IPS-18a (cell line): Measurements from ENCODE around the gene F11R.
"Not testable (repeated sequence)": the region's sequence is repeated elsewhere in the genome, so short reads cannot be mapped to it uniquely, and the experiment has no call there.

Source experiments
- H3K27ac ChIP-seq: one replicate; pipeline ENCODE4 v1.5.1; 2013; ENCODE audit warnings: low read length
- H3K27me3 ChIP-seq: one replicate; pipeline ENCODE4 v1.6.1; 2013; ENCODE audit warnings: mild to moderate bottlenecking, low read length; ENCODE audit not compliant: control insufficient read depth, insufficient read depth
- H3K36me3 ChIP-seq: one replicate; pipeline ENCODE4 v1.6.1; 2013; ENCODE audit warnings: low read depth, low read length; ENCODE audit not compliant: control insufficient read depth
- H3K4me1 ChIP-seq: one replicate; pipeline ENCODE4 v1.6.1; 2013; ENCODE audit warnings: low read depth, low read length; ENCODE audit not compliant: control insufficient read depth
- H3K4me3 ChIP-seq: one replicate; pipeline ENCODE4 v1.5.1; 2013; ENCODE audit warnings: low read length
- H3K9ac ChIP-seq: one replicate; pipeline ENCODE4 v1.6.1; 2013; ENCODE audit warnings: mild to moderate bottlenecking, low read length, moderate library complexity
- H3K9me3 ChIP-seq: one replicate; pipeline ENCODE4 v1.6.1; 2013; ENCODE audit warnings: low read depth, low read length; ENCODE audit not compliant: control insufficient read depth

The F11R gene

GRCh38 chr1:161020509-161021164 is at the start of gene F11R:
Gene F11R, minus strand, starts transcription at chr1:161021152. Its CDS starts 79 bp downstream, at chr1:161021073.
- H3K27ac ChIP-seq = peak within 1 kb of the TSS; percentile 96
- no peaks in the 10 kb centered on the region for H3K36me3 ChIP-seq

GRCh38 chr1:161069731-161070270 is 48.8 kb upstream of the F11R start, which contains the start of gene ARHGAP30:
Gene ARHGAP30, minus strand, starts transcription at chr1:161069891. Its CDS starts 267 bp downstream, at chr1:161069624.
- H3K9me3 ChIP-seq = no peaks in the 10 kb centered on the region
- H3K36me3 ChIP-seq = no peaks in the 10 kb centered on the region
- no peak within 1 kb of the TSS for H3K4me3 ChIP-seq
- H3K4me1 ChIP-seq = no peaks in the 10 kb centered on the region
- H3K27me3 ChIP-seq = no peaks in the 10 kb centered on the region
- H3K9ac ChIP-seq = no peak within 1 kb of the TSS
- no peak within 1 kb of the TSS for H3K27ac ChIP-seq

More at GRCh38 chr1:161020509-161021164, at the start of gene F11R:
- peak within 1 kb of the TSS; percentile 95 for H3K9ac ChIP-seq
- H3K27me3 ChIP-seq = no peaks in the 10 kb centered on the region
- H3K4me1 ChIP-seq = peaks cover 25% of the 10 kb centered on the region
- H3K4me3 ChIP-seq = peak within 1 kb of the TSS; percentile 95
- no peaks in the 10 kb centered on the region for H3K9me3 ChIP-seq

GRCh38 chr1:161069241-161069640 is 48.3 kb upstream of the F11R start:
- H3K27ac ChIP-seq = no peak overlapping the region
- no peaks in the 10 kb centered on the region for H3K36me3 ChIP-seq
- no peak overlapping the region for H3K9ac ChIP-seq

GRCh38 chr1:161068306-161069234 is 47.6 kb upstream of the F11R start:
- H3K36me3 ChIP-seq = no peaks in the 10 kb centered on the region
- H3K4me1 ChIP-seq = peaks cover 6% of the 10 kb centered on the region
- H3K27me3 ChIP-seq = no peaks in the 10 kb centered on the region
- H3K9me3 ChIP-seq = no peaks in the 10 kb centered on the region
- H3K9ac ChIP-seq = no peak overlapping the region
- no peak overlapping the region for H3K27ac ChIP-seq
- H3K4me3 ChIP-seq = no peak overlapping the region

More at GRCh38 chr1:161069241-161069640, 48.3 kb upstream of the F11R start:
- Histone ChIP-seq H3K27me3 (no peaks in the 10 kb centered on the region), H3K9me3 (no peaks in the 10 kb centered on the region), H3K4me3 (no peak overlapping the region), H3K4me1 (no peaks in the 10 kb centered on the region)

- Histone ChIP-seq H3K4me3 (no peak overlapping the region), H3K9me3 (no peaks in the 10 kb centered on the region), H3K4me1 (peaks cover 7% of the 10 kb centered on the region), H3K36me3 (no peaks in the 10 kb centered on the region), H3K27ac (no peak overlapping the region), H3K9ac (no peak overlapping the region), H3K27me3 (no peaks in the 10 kb centered on the region)
Measured at GRCh38 chr1:161066694-161067093, 45.7 kb upstream of the F11R start.

GRCh38 chr1:161065681-161066080 is 44.7 kb upstream of the F11R start:
- not testable (repeated sequence) for H3K9me3 ChIP-seq, H3K36me3 ChIP-seq, H3K27ac ChIP-seq, H3K4me1 ChIP-seq, H3K9ac ChIP-seq, H3K4me3 ChIP-seq, H3K27me3 ChIP-seq

GRCh38 chr1:161063936-161064335 is 43.0 kb upstream of the F11R start:
- not testable (repeated sequence) for H3K9ac ChIP-seq, H3K27me3 ChIP-seq, H3K36me3 ChIP-seq, H3K4me3 ChIP-seq, H3K4me1 ChIP-seq, H3K27ac ChIP-seq, H3K9me3 ChIP-seq

- peaks cover 7% of the 10 kb centered on the region for H3K4me1 ChIP-seq
- no peak overlapping the region for H3K4me3 ChIP-seq
- no peak overlapping the region for H3K9ac ChIP-seq
- H3K27ac ChIP-seq = no peak overlapping the region
- no peaks in the 10 kb centered on the region for H3K27me3 ChIP-seq
- no peaks in the 10 kb centered on the region for H3K9me3 ChIP-seq
- H3K36me3 ChIP-seq = no peaks in the 10 kb centered on the region
Measured at GRCh38 chr1:161061419-161061818, 40.5 kb upstream of the F11R start.

GRCh38 chr1:161059293-161059692 is 38.3 kb upstream of the F11R start:
- H3K4me1 ChIP-seq = peaks cover 7% of the 10 kb centered on the region

GRCh38 chr1:161054805-161055204 is 33.9 kb upstream of the F11R start:
- Histone ChIP-seq H3K9me3 (no peaks in the 10 kb centered on the region), H3K27ac (no peak overlapping the region), H3K9ac (no peak overlapping the region), H3K27me3 (no peaks in the 10 kb centered on the region), H3K4me3 (no peak overlapping the region), H3K36me3 (no peaks in the 10 kb centered on the region), H3K4me1 (no peaks in the 10 kb centered on the region)

More at GRCh38 chr1:161059293-161059692, 38.3 kb upstream of the F11R start:
- H3K9ac ChIP-seq = no peak overlapping the region
- no peaks in the 10 kb centered on the region for H3K27me3 ChIP-seq
- H3K27ac ChIP-seq = no peak overlapping the region
- H3K36me3 ChIP-seq = no peaks in the 10 kb centered on the region
- H3K4me3 ChIP-seq = no peak overlapping the region
- no peaks in the 10 kb centered on the region for H3K9me3 ChIP-seq

GRCh38 chr1:161054232-161054631 is 33.3 kb upstream of the F11R start:
- no peak overlapping the region for H3K9ac ChIP-seq
- no peaks in the 10 kb centered on the region for H3K9me3 ChIP-seq
- H3K4me1 ChIP-seq = no peaks in the 10 kb centered on the region
- H3K36me3 ChIP-seq = no peaks in the 10 kb centered on the region
- no peak overlapping the region for H3K27ac ChIP-seq
- no peak overlapping the region for H3K4me3 ChIP-seq
- H3K27me3 ChIP-seq = no peaks in the 10 kb centered on the region
